Astrocyte of the cerebellum (primary cell): ENCODE measurements around the gene SHISA9.

Experiments used
- DNase-seq: peaks from one replicate; pipeline ENCODE4 v3.0.0-alpha.2; 2011; ENCODE audit warnings: low read depth
- H3K4me3 ChIP-seq: 2 replicates; pipeline ENCODE4 v1.5.1; 2011; ENCODE audit warnings: mild to moderate bottlenecking, low read depth, low read length, moderate library complexity
- in situ Hi-C: cut with HindIII; loops from 2 replicates; pipeline ENCODE4 v1.10.0; 2017; ENCODE audit warnings: low sequenced_read_pairs
- TF ChIP-seq, protein P1 (sequence below): IDR thresholded peaks from 2 replicates; pipeline ENCODE4 v1.5.1; 2012; ENCODE audit warnings: low read length, low read depth, moderate library complexity, mild to moderate bottlenecking; ENCODE audit errors: missing control alignments

SHISA9 gene

DNA sequence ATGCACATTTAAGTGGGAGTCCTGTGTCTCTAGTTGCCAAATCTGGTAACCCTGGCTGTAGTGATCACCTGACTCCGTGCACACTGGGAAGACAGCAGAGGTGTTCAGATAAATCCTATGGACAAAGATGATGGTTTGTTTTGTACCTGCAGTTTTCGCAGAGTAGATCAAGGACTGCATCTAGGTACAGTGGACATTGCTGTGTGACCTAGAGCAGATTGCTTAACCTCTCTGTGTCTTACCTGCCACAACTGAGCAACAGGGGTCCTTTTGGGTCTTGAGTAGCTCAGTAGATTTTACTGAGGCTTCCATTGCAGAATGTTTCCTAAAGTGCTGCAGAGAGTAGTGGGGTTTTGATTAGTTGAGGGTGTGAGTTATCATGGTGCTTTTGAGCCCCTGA, 160.8 kb downstream of the SHISA9 start:
- in situ Hi-C loops = no loop called here
- no peak overlapping the region for H3K4me3 ChIP-seq
- TF ChIP-seq, protein P1, sequence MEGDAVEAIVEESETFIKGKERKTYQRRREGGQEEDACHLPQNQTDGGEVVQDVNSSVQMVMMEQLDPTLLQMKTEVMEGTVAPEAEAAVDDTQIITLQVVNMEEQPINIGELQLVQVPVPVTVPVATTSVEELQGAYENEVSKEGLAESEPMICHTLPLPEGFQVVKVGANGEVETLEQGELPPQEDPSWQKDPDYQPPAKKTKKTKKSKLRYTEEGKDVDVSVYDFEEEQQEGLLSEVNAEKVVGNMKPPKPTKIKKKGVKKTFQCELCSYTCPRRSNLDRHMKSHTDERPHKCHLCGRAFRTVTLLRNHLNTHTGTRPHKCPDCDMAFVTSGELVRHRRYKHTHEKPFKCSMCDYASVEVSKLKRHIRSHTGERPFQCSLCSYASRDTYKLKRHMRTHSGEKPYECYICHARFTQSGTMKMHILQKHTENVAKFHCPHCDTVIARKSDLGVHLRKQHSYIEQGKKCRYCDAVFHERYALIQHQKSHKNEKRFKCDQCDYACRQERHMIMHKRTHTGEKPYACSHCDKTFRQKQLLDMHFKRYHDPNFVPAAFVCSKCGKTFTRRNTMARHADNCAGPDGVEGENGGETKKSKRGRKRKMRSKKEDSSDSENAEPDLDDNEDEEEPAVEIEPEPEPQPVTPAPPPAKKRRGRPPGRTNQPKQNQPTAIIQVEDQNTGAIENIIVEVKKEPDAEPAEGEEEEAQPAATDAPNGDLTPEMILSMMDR = no peak
- no peak for DNase-seq

DNA sequence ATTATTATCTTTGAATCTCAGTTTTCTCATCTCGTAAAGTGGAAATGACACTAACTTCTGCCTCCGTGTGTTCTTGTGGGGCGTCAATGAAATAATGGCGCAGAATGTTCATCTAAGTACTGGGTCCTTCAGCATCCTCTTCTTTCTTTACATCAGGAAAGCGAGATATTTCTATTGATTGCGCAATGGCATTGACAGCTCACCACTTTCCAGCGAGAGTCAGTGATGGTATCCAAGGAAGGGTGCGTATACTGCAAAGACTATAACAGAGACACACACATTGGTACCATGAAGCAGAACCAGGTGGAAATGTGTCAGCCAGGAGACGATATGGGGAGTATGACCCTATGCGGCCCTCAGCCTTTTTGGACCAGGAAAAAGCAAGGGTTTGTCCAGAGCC, 162.1 kb downstream of the SHISA9 start:
- TF ChIP-seq, protein P1 = no peak
- DNase-seq = no peak
- in situ Hi-C loops = no loop called here
- no peak overlapping the region for H3K4me3 ChIP-seq

DNA sequence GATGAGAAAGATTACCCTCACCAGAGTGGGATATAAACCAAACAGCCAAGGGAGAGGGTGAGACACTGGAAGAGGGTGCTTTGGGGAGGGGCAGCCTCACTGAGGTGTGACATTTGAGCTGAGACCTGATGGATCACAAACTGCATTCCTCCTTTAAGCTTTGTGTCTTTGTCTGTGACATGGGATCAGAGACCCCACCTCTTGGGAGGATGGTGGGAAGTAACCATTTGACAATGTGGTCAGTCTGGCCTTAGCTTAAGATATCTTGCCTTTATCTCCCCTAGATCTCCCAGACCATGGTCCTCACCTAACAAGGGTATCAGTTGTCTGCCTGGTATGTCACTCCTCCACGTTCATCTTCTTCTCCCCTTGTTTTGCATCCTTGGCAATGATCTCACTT, 163.4 kb downstream of the SHISA9 start:
- DNase-seq = no peak

DNA sequence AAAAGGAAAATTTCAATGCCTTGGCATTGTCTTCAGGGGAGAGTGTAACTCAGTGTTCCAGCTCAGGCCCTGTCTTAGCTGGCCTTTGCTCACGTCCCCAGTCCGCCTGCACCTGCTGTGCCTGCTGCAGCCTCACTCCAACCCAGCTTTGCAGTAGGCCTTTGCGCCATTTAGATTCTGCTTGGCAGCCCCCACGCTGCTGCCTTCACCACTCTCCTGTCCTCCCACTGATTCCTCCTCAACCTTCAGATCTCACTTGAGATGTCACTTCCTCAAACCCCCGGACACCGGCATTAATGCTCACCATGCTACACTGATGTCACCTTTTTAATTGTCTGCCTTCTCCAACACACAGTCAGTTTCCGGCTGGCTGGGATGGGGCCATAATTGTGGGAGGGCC, 166.2 kb downstream of the SHISA9 start:
- DNase-seq = no peak
- H3K4me3 ChIP-seq = no peak overlapping the region
- in situ Hi-C loops = no loop called here
- TF ChIP-seq, protein P1 = no peak

More for the DNA sequence above, 163.4 kb downstream of the SHISA9 start:
- in situ Hi-C loops = no loop called here
- TF ChIP-seq, protein P1 = no peak
- no peak overlapping the region for H3K4me3 ChIP-seq

DNA sequence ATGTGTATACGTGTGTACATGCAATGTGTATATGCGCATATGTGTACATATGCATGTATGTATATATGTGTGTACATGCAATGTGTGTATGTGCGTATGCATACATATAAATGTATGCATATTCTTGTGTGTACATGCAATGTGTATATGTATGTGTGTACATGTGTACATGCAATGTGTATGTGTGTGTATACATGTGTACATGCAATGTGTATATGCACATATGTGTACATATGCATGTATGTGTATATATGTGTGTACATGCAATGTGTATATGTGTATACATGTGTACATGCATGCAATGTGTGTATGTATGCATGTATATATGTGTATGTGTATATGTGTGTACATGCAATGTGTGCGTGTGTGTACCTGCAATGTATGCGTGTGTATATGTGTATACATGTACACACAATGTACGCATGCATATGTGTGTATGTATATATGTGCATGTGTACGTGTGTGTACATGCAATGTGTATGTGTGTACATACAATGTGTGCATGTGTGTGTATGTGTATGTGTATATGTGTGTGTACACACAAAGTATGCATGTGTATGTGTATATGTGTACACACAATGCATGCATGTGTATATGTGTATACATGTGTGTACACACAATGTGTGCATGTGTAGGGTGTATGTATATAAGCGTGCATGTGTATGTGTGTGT, 167.7 kb downstream of the SHISA9 start:
- in situ Hi-C loops = no loop called here
- no peak overlapping the region for H3K4me3 ChIP-seq
- TF ChIP-seq, protein P1 = no peak
- no peak for DNase-seq

DNA sequence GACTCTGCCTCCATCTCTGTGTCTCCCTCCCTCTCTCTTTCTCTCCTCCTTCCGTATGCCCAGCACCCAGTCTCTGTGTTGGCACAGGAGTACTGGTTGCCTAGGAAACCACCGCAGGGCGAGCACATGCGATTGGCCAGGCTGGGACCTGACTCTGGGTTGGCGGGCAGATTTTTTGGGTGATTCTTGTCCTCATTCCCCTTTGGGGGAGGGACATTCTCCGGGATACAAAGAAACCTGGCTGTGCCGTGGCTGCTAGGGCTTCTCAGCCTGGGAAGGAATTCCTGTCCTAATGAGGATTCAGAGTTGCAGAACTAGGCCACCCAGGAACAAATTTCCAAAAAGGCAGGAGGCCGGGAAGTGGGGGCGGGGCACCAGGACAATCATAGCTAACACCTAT, 168.9 kb downstream of the SHISA9 start:
- no peak for DNase-seq
- TF ChIP-seq, protein P1 = no peak
- H3K4me3 ChIP-seq = no peak overlapping the region
- in situ Hi-C loops = no loop called here

DNA sequence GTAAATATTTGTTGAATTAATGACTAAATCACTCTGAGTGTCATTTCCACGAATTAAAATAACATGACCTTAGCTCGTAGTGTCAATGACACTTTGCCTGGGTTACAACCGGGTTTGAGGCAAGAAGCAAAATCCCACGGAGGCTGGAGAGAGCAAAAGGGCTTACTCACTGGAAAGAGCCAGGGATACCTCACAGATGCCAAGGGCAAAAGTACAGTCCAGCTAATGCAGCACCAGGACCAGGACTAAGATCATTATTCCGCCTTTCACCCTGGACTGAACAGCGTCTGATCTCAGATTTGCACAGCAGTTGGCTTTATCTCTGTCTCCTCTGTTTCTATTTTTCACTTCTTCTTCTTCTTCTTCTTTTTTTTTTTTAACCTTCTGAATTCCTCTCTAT, 175.5 kb downstream of the SHISA9 start:
- H3K4me3 ChIP-seq = no peak overlapping the region
- TF ChIP-seq, protein P1 = no peak
- DNase-seq = no peak
- in situ Hi-C loops = no loop called here
